Sigmoid colon (tissue), 4 donors: Measurements from ENCODE around the gene TRAPPC5.

Experiments
- POLR2AphosphoS5 ChIP-seq, 4 donors: sonication (generic); formaldehyde crosslinking; IDR thresholded peaks; one replicate each; pipeline ENCODE4 v1.6.1; 2017; ENCODE audit warnings: antibody characterized with exemption in 4 of 4
- TF ChIP-seq, protein P1 (sequence below), 4 experiments: fragments of 450-650 bp in 3 of 4; fragments of 200-600 bp in 1 of 4; IDR thresholded peaks; one replicate each; pipeline ENCODE4 v1.5.1; 2016 to 2019; ENCODE audit warnings: antibody characterized with exemption in 4 of 4, mild to moderate bottlenecking in 3 of 4, moderate library complexity in 2 of 4

GRCh38 chr19:7729211-7729610 is 48.6 kb downstream of the TRAPPC5 start:
- TF ChIP-seq, protein P1, sequence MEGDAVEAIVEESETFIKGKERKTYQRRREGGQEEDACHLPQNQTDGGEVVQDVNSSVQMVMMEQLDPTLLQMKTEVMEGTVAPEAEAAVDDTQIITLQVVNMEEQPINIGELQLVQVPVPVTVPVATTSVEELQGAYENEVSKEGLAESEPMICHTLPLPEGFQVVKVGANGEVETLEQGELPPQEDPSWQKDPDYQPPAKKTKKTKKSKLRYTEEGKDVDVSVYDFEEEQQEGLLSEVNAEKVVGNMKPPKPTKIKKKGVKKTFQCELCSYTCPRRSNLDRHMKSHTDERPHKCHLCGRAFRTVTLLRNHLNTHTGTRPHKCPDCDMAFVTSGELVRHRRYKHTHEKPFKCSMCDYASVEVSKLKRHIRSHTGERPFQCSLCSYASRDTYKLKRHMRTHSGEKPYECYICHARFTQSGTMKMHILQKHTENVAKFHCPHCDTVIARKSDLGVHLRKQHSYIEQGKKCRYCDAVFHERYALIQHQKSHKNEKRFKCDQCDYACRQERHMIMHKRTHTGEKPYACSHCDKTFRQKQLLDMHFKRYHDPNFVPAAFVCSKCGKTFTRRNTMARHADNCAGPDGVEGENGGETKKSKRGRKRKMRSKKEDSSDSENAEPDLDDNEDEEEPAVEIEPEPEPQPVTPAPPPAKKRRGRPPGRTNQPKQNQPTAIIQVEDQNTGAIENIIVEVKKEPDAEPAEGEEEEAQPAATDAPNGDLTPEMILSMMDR (IDR thresholded peaks at IDR 0.05): no peak
- TF ChIP-seq POLR2AphosphoS5 (IDR thresholded peaks at IDR 0.05): no peak
